HG02588 (cell line): ENCODE data around the gene PACS2.

ENCODE experiments used
- ATAC-seq: cut with Tn5 transposase; IDR thresholded peaks from one replicate; pipeline ENCODE4 v1.9.1; 2021; ENCODE audit warnings: mild to moderate bottlenecking, moderate library complexity; ENCODE audit not compliant: unreplicated experiment

PACS2 gene

GRCh38 chr14:105419195-105420091, 104.9 kb downstream of the PACS2 start, which contains the start of gene MTA1:
MTA1 (plus strand) TSS chr14:105419827; CDS start chr14:105420036, 209 bp downstream.
- ATAC-seq: no peak

- ATAC-seq: no peak
These were observed 105.8 kb downstream of the PACS2 start for GRCh38 chr14:105420101-105420973.

- no peak for ATAC-seq
These were observed 106.6 kb downstream of the PACS2 start for GRCh38 chr14:105420974-105421674.

GRCh38 chr14:105421723-105422615, 107.4 kb downstream of the PACS2 start:
- ATAC-seq: no peak

GRCh38 chr14:105422695-105423487, 108.3 kb downstream of the PACS2 start:
- ATAC-seq: no peak

- no peak for ATAC-seq
These were observed 109.1 kb downstream of the PACS2 start for GRCh38 chr14:105423488-105424195.

GRCh38 chr14:105424861-105425260, 110.3 kb downstream of the PACS2 start:
- ATAC-seq: no peak

GRCh38 chr14:105425823-105426247, 111.3 kb downstream of the PACS2 start:
- no peak for ATAC-seq

GRCh38 chr14:105426416-105427130, 112.0 kb downstream of the PACS2 start:
- no peak for ATAC-seq

GRCh38 chr14:105427412-105427811, 112.9 kb downstream of the PACS2 start:
- ATAC-seq: no peak

- ATAC-seq: no peak
These were observed 113.5 kb downstream of the PACS2 start for GRCh38 chr14:105427936-105428485.

GRCh38 chr14:105430042-105430441, 115.5 kb downstream of the PACS2 start:
- ATAC-seq: no peak

- no peak for ATAC-seq
These were observed 116.0 kb downstream of the PACS2 start for GRCh38 chr14:105430565-105430964.

- no peak for ATAC-seq
These were observed 116.7 kb downstream of the PACS2 start for GRCh38 chr14:105431256-105431655.

GRCh38 chr14:105432657-105433056, 118.1 kb downstream of the PACS2 start:
- no peak for ATAC-seq

GRCh38 chr14:105433161-105433605, 118.6 kb downstream of the PACS2 start:
- ATAC-seq: no peak

- no peak for ATAC-seq
These were observed 121.9 kb downstream of the PACS2 start for GRCh38 chr14:105436402-105436801.
